Liver (tissue), 9 donors: Measurements from ENCODE around the gene TBX6. TPM values are rescaled to one million over a fixed set of nuclear protein-coding genes. Genes with fewer than 3 reads are reported as not detected.

ENCODE experiments used
- DNase-seq: peaks from one replicate; pipeline ENCODE4 v3.0.0-alpha.2; 2017; ENCODE audit warnings: low spot score
- H3K27ac ChIP-seq, 2 donors: one replicate each; pipeline ENCODE4 v1.7.0; 2013; ENCODE audit warnings: inconsistent platforms in 2 of 2, low read length in 2 of 2, control low read depth in 1 of 2, low read depth in 1 of 2, mild to moderate bottlenecking in 1 of 2
- H3K27me3 ChIP-seq, 4 donors: one replicate each; pipeline versions ENCODE4 v1.6.1 to v1.7.0; 2013; ENCODE audit warnings: low read length in 3 of 4, inconsistent platforms in 1 of 4, mild to moderate bottlenecking in 1 of 4, moderate library complexity in 1 of 4; ENCODE audit not compliant: control insufficient read depth in 4 of 4, insufficient read depth in 4 of 4
- H3K36me3 ChIP-seq, 4 donors: one replicate each; pipeline versions ENCODE4 v1.6.1 to v1.7.0; 2013; ENCODE audit warnings: low read length in 3 of 4, mild to moderate bottlenecking in 3 of 4, low read depth in 1 of 4, moderate library complexity in 1 of 4; ENCODE audit not compliant: control insufficient read depth in 4 of 4, insufficient read depth in 3 of 4
- H3K4me1 ChIP-seq, 4 donors: one replicate each; pipeline versions ENCODE4 v1.6.1 to v1.7.0; 2013; ENCODE audit warnings: low read length in 3 of 4, mild to moderate bottlenecking in 3 of 4, moderate library complexity in 1 of 4; ENCODE audit not compliant: control insufficient read depth in 4 of 4, insufficient read depth in 4 of 4
- H3K4me3 ChIP-seq, 3 donors: one replicate each; pipeline versions ENCODE4 v1.6.1 to v1.7.0; 2013; ENCODE audit warnings: low read length in 3 of 3, control low read depth in 1 of 3, low read depth in 1 of 3, mild to moderate bottlenecking in 1 of 3
- H3K9ac ChIP-seq, 2 donors: one replicate each; pipeline ENCODE4 v1.7.0; 2013; ENCODE audit warnings: low read length in 2 of 2, mild to moderate bottlenecking in 2 of 2, moderate library complexity in 2 of 2, control low read depth in 1 of 2, low read depth in 1 of 2
- H3K9me3 ChIP-seq, 4 donors: one replicate each; pipeline versions ENCODE4 v1.6.1 to v1.7.0; 2013; ENCODE audit warnings: low read length in 3 of 4; ENCODE audit not compliant: control insufficient read depth in 4 of 4
- ATF3 ChIP-seq: IDR thresholded peaks from 2 replicates; pipeline ENCODE4 v1.6.1; 2016; ENCODE audit warnings: antibody characterized with exemption
- EGR1 ChIP-seq, 2 donors: IDR thresholded peaks; 2 replicates each; pipeline ENCODE4 v1.6.1; 2016 to 2018; ENCODE audit warnings: antibody characterized with exemption in 2 of 2, low read depth in 2 of 2
- FOXA1 ChIP-seq: IDR thresholded peaks from 2 replicates; pipeline ENCODE4 v1.6.1; 2016; ENCODE audit warnings: antibody characterized with exemption
- GABPA ChIP-seq, 2 donors: IDR thresholded peaks in 1 of 2; conservative IDR thresholded peaks in 1 of 2; 2 replicates each; pipeline ENCODE4 v1.6.1; 2016; ENCODE audit warnings: antibody characterized with exemption in 2 of 2, mild to moderate bottlenecking in 1 of 2, moderate library complexity in 1 of 2
- HNF4A ChIP-seq, 2 donors: conservative IDR thresholded peaks; 2 replicates each; pipeline ENCODE4 v1.6.1; 2016; ENCODE audit warnings: antibody characterized with exemption in 2 of 2, mild to moderate bottlenecking in 2 of 2
- HNF4G ChIP-seq: IDR thresholded peaks from 2 replicates; pipeline ENCODE4 v1.6.1; 2016; ENCODE audit warnings: antibody characterized with exemption
- JUND ChIP-seq, 2 donors: IDR thresholded peaks; 2 replicates each; pipeline ENCODE4 v1.6.1; 2016; ENCODE audit warnings: antibody characterized with exemption in 2 of 2
- MAX ChIP-seq: IDR thresholded peaks from 2 replicates; pipeline ENCODE4 v1.6.1; 2016; ENCODE audit warnings: antibody characterized with exemption
- NR2F2 ChIP-seq: IDR thresholded peaks from 2 replicates; pipeline ENCODE4 v1.6.1; 2016; ENCODE audit warnings: antibody characterized with exemption
- RAD21 ChIP-seq, 2 donors: IDR thresholded peaks; 2 replicates each; pipeline ENCODE4 v1.6.1; 2016; ENCODE audit warnings: antibody characterized with exemption in 2 of 2, mild to moderate bottlenecking in 2 of 2
- REST ChIP-seq: IDR thresholded peaks from 2 replicates; pipeline ENCODE4 v1.6.1; 2016; ENCODE audit warnings: antibody characterized with exemption, mild to moderate bottlenecking
- RXRA ChIP-seq, 2 donors: IDR thresholded peaks; 2 replicates each; pipeline ENCODE4 v1.6.1; 2017 to 2018; ENCODE audit warnings: antibody characterized with exemption in 2 of 2, mild to moderate bottlenecking in 1 of 2
- SP1 ChIP-seq: IDR thresholded peaks from 2 replicates; pipeline ENCODE4 v1.6.1; 2018; ENCODE audit warnings: antibody characterized with exemption, mild to moderate bottlenecking
- TAF1 ChIP-seq: conservative IDR thresholded peaks from 2 replicates; pipeline ENCODE4 v1.6.1; 2016; ENCODE audit warnings: antibody characterized with exemption, mild to moderate bottlenecking
- YY1 ChIP-seq: IDR thresholded peaks from 2 replicates; pipeline ENCODE4 v1.6.1; 2016; ENCODE audit warnings: antibody characterized with exemption, mild to moderate bottlenecking
- WGBS: extraction: QIAGEN DNeasy Blood & Tissue Kit; methylation state at CpG from one replicate; pipeline ENCODE4 v1.1.7; 2013; 5-methylcytosine and 5-hydroxymethylcytosine counted together
- polyA plus RNA-seq, 2 donors: library from polyadenylated mRNA; stranded (reverse) in 1 of 2; unstranded in 1 of 2; fragments of 200-250 nt in 1 of 2; fragments of >200 nt in 1 of 2; fragmentation: Nextera tagmentation in 1 of 2; extraction: Ambion mirVana in 1 of 2; gene quantifications; one replicate each; pipeline versions ENCODE4 v1.2.1 to v1.2.3, GENCODE V29; 2013 to 2015
- total RNA-seq, 2 donors: library from RNA; depleted of rRNA; stranded (reverse); fragments of >200 nt; gene quantifications; one replicate each; pipeline ENCODE4 v1.2.3, GENCODE V29; 2014
- donor health status: healthy.
- donor health status: healthy.
- donor health status: healthy.
- donor health status: healthy.
- donor health status: healthy.

TBX6 gene
- total and polyA plus RNA-seq, 4 donors, result 0.09 to 0.26 (median 0.18) TPM

- 84% methylated on average over 26 of the region's 26 CpGs for WGBS
Measured at GRCh38 chr16:30090610-30091331, 953 bp downstream of the TBX6 start.

GRCh38 chr16:30088832-30089624 is 2.7 kb downstream of the TBX6 start:
- WGBS, result 92% methylated on average over 22 of the region's 22 CpGs
- H3K9ac ChIP-seq, result no peak overlapping the region

More at GRCh38 chr16:30090610-30091331, 953 bp downstream of the TBX6 start:
- no peaks in the 10 kb centered on the region for H3K27me3 ChIP-seq
- peaks cover 12 to 41% (median 26%) of the 10 kb centered on the region in 4 donors for H3K4me1 ChIP-seq
- no peak for TF ChIP-seq NR2F2
- TF ChIP-seq REST, result no peak
- TF ChIP-seq GABPA (IDR thresholded peaks at IDR 0.05 in 1 of 2, conservative IDR thresholded peaks at IDR 0.05 in 1 of 2), result no peak
- TF ChIP-seq HNF4G, result no peak
- no peak for TF ChIP-seq TAF1
- no peak for TF ChIP-seq EGR1 (IDR thresholded peaks at IDR 0.05; ENCODE audit: low read depth in 2 of 2)
- no peak for TF ChIP-seq FOXA1
- TF ChIP-seq SP1, result no peak
- no peak for TF ChIP-seq MAX
- TF ChIP-seq YY1, result no peak
- TF ChIP-seq JUND (IDR thresholded peaks at IDR 0.05), result no peak
- TF ChIP-seq HNF4A (conservative IDR thresholded peaks at IDR 0.05), result no peak
- no peak for TF ChIP-seq RAD21 (IDR thresholded peaks at IDR 0.05)
- peak overlapping the region in 1 of 3 donors; percentile 50 for H3K4me3 ChIP-seq
- H3K27ac ChIP-seq, result peak overlapping the region in 1 of 2 donors; percentile 83
- peak overlapping the region in 1 of 2 donors; percentile 18 for H3K9ac ChIP-seq
- DNase-seq, result no peak
- peaks cover 0 to 6% (median 2%) of the 10 kb centered on the region in 4 donors for H3K36me3 ChIP-seq
- H3K9me3 ChIP-seq, result no peaks in the 10 kb centered on the region

More at GRCh38 chr16:30088832-30089624, 2.7 kb downstream of the TBX6 start:
- Histone ChIP-seq H3K4me3 (no peak overlapping the region), H3K4me1 (peaks cover 10 to 30% (median 18%) of the 10 kb centered on the region in 4 donors), H3K36me3 (peaks cover 8 to 13% (median 10%) of the 10 kb centered on the region in 4 donors), H3K9me3 (no peaks in the 10 kb centered on the region), H3K27me3 (no peaks in the 10 kb centered on the region), H3K27ac (no peak overlapping the region)
- no peak for DNase-seq
- no peak for TF ChIP-seq JUND (IDR thresholded peaks at IDR 0.05)
- TF ChIP-seq TAF1, result no peak
- no peak for TF ChIP-seq RXRA (IDR thresholded peaks at IDR 0.05)
- no peak for TF ChIP-seq NR2F2
- no peak for TF ChIP-seq ATF3
- no peak for TF ChIP-seq RAD21 (IDR thresholded peaks at IDR 0.05)
- no peak for TF ChIP-seq GABPA (IDR thresholded peaks at IDR 0.05 in 1 of 2, conservative IDR thresholded peaks at IDR 0.05 in 1 of 2)
- no peak for TF ChIP-seq HNF4G
